Spleen (tissue), 7 donors: Measurements from ENCODE around the gene ZDHHC9.

ENCODE experiments used
- POLR2A ChIP-seq, 3 donors: fragments of 450-650 bp; IDR thresholded peaks; one replicate each; pipeline ENCODE4 v1.5.1; 2017; ENCODE audit warnings: antibody characterized with exemption in 3 of 3, mild to moderate bottlenecking in 1 of 3
- POLR2AphosphoS5 ChIP-seq, 3 donors: sonication (generic); formaldehyde crosslinking; IDR thresholded peaks; one replicate each; pipeline ENCODE4 v1.5.1; 2017; ENCODE audit warnings: antibody characterized with exemption in 3 of 3
- TF ChIP-seq, protein P1 (sequence below), 11 experiments: fragments of 200-600 bp in 7 of 11; fragments of 450-650 bp in 4 of 11; sonication (generic) in 4 of 11; IDR thresholded peaks in 8 of 11; conservative IDR thresholded peaks in 3 of 11; 1 replicate in 7 of 11; 2 replicates in 4 of 11; pipeline versions ENCODE4 v1.4.0 to v1.8.0; 2016 to 2021; ENCODE audit warnings: antibody characterized with exemption in 11 of 11, inconsistent platforms in 4 of 11, mild to moderate bottlenecking in 1 of 11
- donor health status: DM: no; HTN: no; CAD: no; lungs with moderate emphysema.
- donor health status: DM: no; HTN: no; CAD: no.
- donor health status: DM: no; HTN: no; CAD: no.

DNA sequence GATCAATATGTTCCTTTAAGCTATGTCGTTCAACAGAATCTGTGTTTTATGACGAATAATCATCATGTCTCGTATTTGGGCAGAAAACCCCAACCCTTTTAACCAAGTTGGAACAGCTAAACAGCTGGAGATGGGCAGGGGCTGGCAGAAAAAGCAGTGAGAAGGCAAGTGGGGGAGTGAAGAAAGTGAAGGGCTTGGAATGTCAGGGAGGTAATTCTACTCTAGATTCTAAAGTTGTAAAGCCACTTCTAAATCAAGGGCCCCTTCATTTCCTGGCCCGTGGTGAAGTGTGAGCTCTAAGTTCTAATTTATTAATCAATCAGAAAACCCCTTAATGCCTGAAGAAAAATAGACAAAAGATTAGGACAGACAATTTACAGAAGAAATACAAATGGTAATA, 43.5 kb downstream of the ZDHHC9 start:
- TF ChIP-seq POLR2AphosphoS5 (IDR thresholded peaks at IDR 0.05) = no peak
- no peak for TF ChIP-seq POLR2A (IDR thresholded peaks at IDR 0.05)
- TF ChIP-seq, protein P1, sequence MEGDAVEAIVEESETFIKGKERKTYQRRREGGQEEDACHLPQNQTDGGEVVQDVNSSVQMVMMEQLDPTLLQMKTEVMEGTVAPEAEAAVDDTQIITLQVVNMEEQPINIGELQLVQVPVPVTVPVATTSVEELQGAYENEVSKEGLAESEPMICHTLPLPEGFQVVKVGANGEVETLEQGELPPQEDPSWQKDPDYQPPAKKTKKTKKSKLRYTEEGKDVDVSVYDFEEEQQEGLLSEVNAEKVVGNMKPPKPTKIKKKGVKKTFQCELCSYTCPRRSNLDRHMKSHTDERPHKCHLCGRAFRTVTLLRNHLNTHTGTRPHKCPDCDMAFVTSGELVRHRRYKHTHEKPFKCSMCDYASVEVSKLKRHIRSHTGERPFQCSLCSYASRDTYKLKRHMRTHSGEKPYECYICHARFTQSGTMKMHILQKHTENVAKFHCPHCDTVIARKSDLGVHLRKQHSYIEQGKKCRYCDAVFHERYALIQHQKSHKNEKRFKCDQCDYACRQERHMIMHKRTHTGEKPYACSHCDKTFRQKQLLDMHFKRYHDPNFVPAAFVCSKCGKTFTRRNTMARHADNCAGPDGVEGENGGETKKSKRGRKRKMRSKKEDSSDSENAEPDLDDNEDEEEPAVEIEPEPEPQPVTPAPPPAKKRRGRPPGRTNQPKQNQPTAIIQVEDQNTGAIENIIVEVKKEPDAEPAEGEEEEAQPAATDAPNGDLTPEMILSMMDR (IDR thresholded peaks at IDR 0.05 in 8 of 11, conservative IDR thresholded peaks at IDR 0.05 in 3 of 11) = no peak
